Mucosa of rectum (tissue), 2 donors: ENCODE data around the gene PAX7.
"Not testable (repeated sequence)": the region's sequence is repeated elsewhere in the genome, so short reads cannot be mapped to it uniquely, and the experiment has no call there.

Source experiments
- H3K27ac ChIP-seq, 2 donors: one replicate each; pipeline ENCODE4 v1.7.0; 2013; ENCODE audit warnings: inconsistent platforms in 2 of 2, low read depth in 2 of 2, low read length in 2 of 2
- H3K27me3 ChIP-seq, 2 donors: one replicate each; pipeline ENCODE4 v1.7.0; 2013; ENCODE audit warnings: low read length in 2 of 2; ENCODE audit not compliant: control insufficient read depth in 2 of 2, insufficient read depth in 2 of 2
- H3K36me3 ChIP-seq, 2 donors: one replicate each; pipeline ENCODE4 v1.7.0; 2013; ENCODE audit warnings: low read length in 2 of 2; ENCODE audit not compliant: control insufficient read depth in 2 of 2, insufficient read depth in 2 of 2
- H3K4me1 ChIP-seq, 2 donors: one replicate each; pipeline ENCODE4 v1.7.0; 2013; ENCODE audit warnings: low read length in 2 of 2, mild to moderate bottlenecking in 1 of 2; ENCODE audit not compliant: control insufficient read depth in 2 of 2, insufficient read depth in 2 of 2
- H3K4me3 ChIP-seq, 2 donors: one replicate each; pipeline ENCODE4 v1.7.0; 2013; ENCODE audit warnings: low read length in 2 of 2
- H3K9ac ChIP-seq, 2 donors: one replicate each; pipeline ENCODE4 v1.7.0; 2013; ENCODE audit warnings: low read length in 2 of 2, low read depth in 1 of 2, mild to moderate bottlenecking in 1 of 2
- H3K9me3 ChIP-seq, 2 donors: one replicate each; pipeline ENCODE4 v1.7.0; 2013; ENCODE audit warnings: low read length in 2 of 2; ENCODE audit not compliant: control insufficient read depth in 2 of 2
- donor health status: healthy.
- donor health status: Normal muscosa, but diverticular disease.

Gene PAX7

GRCh38 chr1:18766328-18766727 is 135.7 kb downstream of the PAX7 start:
- H3K27me3 ChIP-seq = peaks cover 4 to 6% of the 10 kb centered on the region in 2 donors
- no peaks in the 10 kb centered on the region for H3K9me3 ChIP-seq
- no peak overlapping the region for H3K27ac ChIP-seq
- H3K9ac ChIP-seq = no peak overlapping the region
- no peak overlapping the region for H3K4me3 ChIP-seq
- H3K4me1 ChIP-seq = no peaks in the 10 kb centered on the region
- H3K36me3 ChIP-seq = no peaks in the 10 kb centered on the region

GRCh38 chr1:18767576-18767975 is 136.9 kb downstream of the PAX7 start:
- H3K36me3 ChIP-seq, H3K27ac ChIP-seq, H3K9ac ChIP-seq, H3K9me3 ChIP-seq, H3K4me1 ChIP-seq, H3K4me3 ChIP-seq, H3K27me3 ChIP-seq: not testable (repeated sequence)

DNA sequence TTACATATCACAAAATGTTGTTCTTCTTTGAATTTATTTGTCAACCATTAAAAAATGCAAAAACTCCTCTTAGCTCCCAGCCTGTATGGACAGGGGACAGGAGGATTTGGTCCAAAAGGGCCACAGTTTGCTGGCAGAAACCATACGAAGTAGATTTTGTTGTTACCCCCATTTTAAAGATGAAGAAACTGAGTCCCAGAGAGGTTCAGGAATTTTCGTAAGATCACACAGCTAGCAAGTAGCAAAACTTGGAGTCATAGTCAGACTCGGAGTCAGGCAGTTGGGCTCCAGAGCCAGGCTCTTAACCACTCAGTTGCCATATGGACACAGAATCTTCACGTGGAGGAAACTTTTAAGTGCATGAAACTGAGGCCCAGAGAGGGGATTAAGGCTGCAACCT is 137.4 kb downstream of the PAX7 start:
- H3K4me1 ChIP-seq = no peaks in the 10 kb centered on the region
- H3K9ac ChIP-seq = no peak overlapping the region
- H3K36me3 ChIP-seq = no peaks in the 10 kb centered on the region
- no peak overlapping the region for H3K4me3 ChIP-seq
- H3K9me3 ChIP-seq = no peaks in the 10 kb centered on the region
- H3K27me3 ChIP-seq = peaks cover 6 to 8% of the 10 kb centered on the region in 2 donors
- H3K27ac ChIP-seq = no peak overlapping the region

DNA sequence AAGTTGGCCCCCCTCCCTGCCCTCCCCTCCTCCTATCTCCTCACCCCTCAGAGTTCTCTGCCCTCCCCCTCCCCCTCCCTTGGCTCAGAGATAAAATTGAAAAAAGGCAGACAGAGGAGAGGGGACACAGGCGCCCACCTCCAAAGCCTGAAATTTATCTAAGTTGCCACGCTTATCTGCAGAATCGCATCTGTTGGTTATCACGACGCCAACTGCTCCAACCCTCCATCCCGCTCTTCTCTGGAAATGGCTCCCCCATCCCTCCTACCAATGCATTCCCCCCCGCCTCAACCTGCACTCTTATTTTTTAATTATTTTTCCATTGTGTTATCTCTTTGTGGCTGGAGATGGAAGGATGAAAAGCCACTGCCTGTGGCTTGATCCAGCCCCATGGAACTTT is 138.5 kb downstream of the PAX7 start:
- H3K4me3 ChIP-seq = no peak overlapping the region
- H3K36me3 ChIP-seq = no peaks in the 10 kb centered on the region
- no peak overlapping the region for H3K9ac ChIP-seq
- H3K9me3 ChIP-seq = no peaks in the 10 kb centered on the region
- H3K27ac ChIP-seq = no peak overlapping the region
- H3K27me3 ChIP-seq = peaks cover 6 to 11% of the 10 kb centered on the region in 2 donors
- H3K4me1 ChIP-seq = no peaks in the 10 kb centered on the region

DNA sequence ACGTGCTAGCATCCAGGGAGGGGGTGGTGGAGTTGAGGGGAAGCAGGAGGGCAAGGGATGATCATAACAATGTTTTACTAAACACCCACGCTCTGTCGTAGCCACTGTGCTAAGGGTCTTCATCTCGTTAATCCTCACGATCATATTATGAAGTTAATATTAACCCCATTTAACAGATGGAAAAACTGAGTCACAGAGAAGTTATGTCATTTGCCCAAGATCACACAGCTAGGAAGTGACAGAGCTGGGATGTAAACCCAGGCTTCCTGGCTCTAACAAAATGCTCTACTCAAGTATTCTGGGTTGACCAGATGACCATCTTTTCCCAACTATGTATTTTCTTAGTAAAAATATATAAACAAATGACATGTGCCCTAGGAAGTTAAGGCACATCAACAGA is 140.2 kb downstream of the PAX7 start:
- Histone ChIP-seq H3K27ac (no peak overlapping the region), H3K36me3 (no peaks in the 10 kb centered on the region), H3K27me3 (peaks cover 6 to 11% of the 10 kb centered on the region in 2 donors), H3K4me1 (no peaks in the 10 kb centered on the region), H3K9ac (no peak overlapping the region), H3K4me3 (no peak overlapping the region), H3K9me3 (no peaks in the 10 kb centered on the region)

DNA sequence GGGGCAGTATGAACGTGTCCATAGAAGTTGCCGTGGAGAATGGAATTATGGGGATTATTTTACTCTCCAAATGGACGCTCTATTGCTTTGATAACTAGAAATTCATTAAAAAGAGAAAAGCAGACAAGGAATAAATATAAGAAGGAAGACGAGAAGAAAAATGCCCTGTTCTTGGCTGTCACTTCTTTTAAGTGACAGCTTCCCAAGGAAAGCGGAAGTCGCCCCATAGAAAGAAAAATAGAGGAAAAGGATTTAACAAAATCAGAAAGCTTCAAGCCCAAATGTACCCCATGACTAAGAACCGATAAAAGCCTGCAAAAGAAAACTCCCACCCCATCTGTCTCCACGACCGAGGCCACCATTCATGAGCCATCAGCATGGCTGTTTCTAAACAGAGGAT is 143.1 kb downstream of the PAX7 start:
- Histone ChIP-seq H3K4me1 (no peaks in the 10 kb centered on the region), H3K9me3 (no peaks in the 10 kb centered on the region), H3K27ac (no peak overlapping the region), H3K4me3 (no peak overlapping the region), H3K36me3 (no peaks in the 10 kb centered on the region), H3K27me3 (peaks cover 9 to 14% of the 10 kb centered on the region in 2 donors), H3K9ac (no peak overlapping the region)

GRCh38 chr1:18775341-18775740 is 144.7 kb downstream of the PAX7 start:
- Histone ChIP-seq H3K4me1 (no peaks in the 10 kb centered on the region), H3K36me3 (no peaks in the 10 kb centered on the region), H3K27me3 (peaks cover 10 to 15% of the 10 kb centered on the region in 2 donors), H3K9me3 (no peaks in the 10 kb centered on the region), H3K4me3 (no peak overlapping the region), H3K9ac (no peak overlapping the region), H3K27ac (no peak overlapping the region)

GRCh38 chr1:18776777-18777176 is 146.1 kb downstream of the PAX7 start:
- H3K9me3 ChIP-seq = no peaks in the 10 kb centered on the region
- H3K9ac ChIP-seq = no peak overlapping the region
- H3K36me3 ChIP-seq = no peaks in the 10 kb centered on the region
- H3K27ac ChIP-seq = no peak overlapping the region
- H3K4me1 ChIP-seq = no peaks in the 10 kb centered on the region
- H3K27me3 ChIP-seq = peaks cover 7 to 15% of the 10 kb centered on the region in 2 donors
- no peak overlapping the region for H3K4me3 ChIP-seq

GRCh38 chr1:18778437-18778836 is 147.8 kb downstream of the PAX7 start:
- Histone ChIP-seq H3K36me3 (no peaks in the 10 kb centered on the region), H3K27me3 (peaks cover 12 to 16% of the 10 kb centered on the region in 2 donors), H3K4me1 (no peaks in the 10 kb centered on the region)

GRCh38 chr1:18781031-18781430 is 150.4 kb downstream of the PAX7 start:
- Histone ChIP-seq H3K27me3 (peaks cover 25 to 31% of the 10 kb centered on the region in 2 donors), H3K9ac (no peak overlapping the region), H3K36me3 (no peaks in the 10 kb centered on the region), H3K4me1 (no peaks in the 10 kb centered on the region), H3K9me3 (no peaks in the 10 kb centered on the region), H3K4me3 (no peak overlapping the region), H3K27ac (no peak overlapping the region)

More at GRCh38 chr1:18778437-18778836, 147.8 kb downstream of the PAX7 start:
- Histone ChIP-seq H3K9ac (no peak overlapping the region), H3K27ac (no peak overlapping the region), H3K4me3 (no peak overlapping the region), H3K9me3 (no peaks in the 10 kb centered on the region)
